ENCODE results near the gene PARD3. TPM values are rescaled to one million over a fixed set of nuclear protein-coding genes. Genes with fewer than 3 reads are reported as not detected.
A peak's percentile ranks its signal among the peaks of the same experiment; 100 is the strongest.

Gene PARD3
- total RNA-seq, 1 donor from 2014 or later = 97.8 TPM

GRCh38 chr10:34080485-34081346, 734.4 kb downstream of the PARD3 start:
- no peak for TF ChIP-seq CTCF (conservative IDR thresholded peaks at IDR 0.05; ENCODE audit: low read depth, low read length)
- no peak overlapping the region for H3K4me3 ChIP-seq (ENCODE audit: low read depth, low read length)
- DNase-seq (ENCODE audit: low read depth) = no peak

- no peak overlapping the region for H3K4me3 ChIP-seq (ENCODE audit: low read depth, low read length)
- DNase-seq (ENCODE audit: low read depth) = no peak
- no peak for TF ChIP-seq CTCF (conservative IDR thresholded peaks at IDR 0.05; ENCODE audit: low read depth, low read length)
These were observed 735.2 kb downstream of the PARD3 start for GRCh38 chr10:34079702-34080484.

- H3K4me3 ChIP-seq (ENCODE audit: low read depth, low read length) = no peak overlapping the region
- no peak for TF ChIP-seq CTCF (conservative IDR thresholded peaks at IDR 0.05; ENCODE audit: low read depth, low read length)
- no peak for DNase-seq (ENCODE audit: low read depth)
These were observed 736.2 kb downstream of the PARD3 start for GRCh38 chr10:34078745-34079470.

- TF ChIP-seq CTCF (conservative IDR thresholded peaks at IDR 0.05; ENCODE audit: low read depth, low read length) = peak; percentile 42
- H3K4me3 ChIP-seq (ENCODE audit: low read depth, low read length) = no peak overlapping the region
- no peak for DNase-seq (ENCODE audit: low read depth)
These were observed 736.9 kb downstream of the PARD3 start for GRCh38 chr10:34078017-34078744.

GRCh38 chr10:34076443-34076842, 738.7 kb downstream of the PARD3 start:
- no peak overlapping the region for H3K4me3 ChIP-seq (ENCODE audit: low read depth, low read length)
- no peak for DNase-seq (ENCODE audit: low read depth)
- no peak for TF ChIP-seq CTCF (conservative IDR thresholded peaks at IDR 0.05; ENCODE audit: low read depth, low read length)

- TF ChIP-seq CTCF (conservative IDR thresholded peaks at IDR 0.05; ENCODE audit: low read depth, low read length) = no peak
- no peak for DNase-seq (ENCODE audit: low read depth)
- no peak overlapping the region for H3K4me3 ChIP-seq (ENCODE audit: low read depth, low read length)
These were observed 739.7 kb downstream of the PARD3 start for GRCh38 chr10:34075254-34075926.
